Activated CD4-positive, alpha-beta T cell treated with anti-CD3 and anti-CD28 coated beads, Interleukin-2, Interleukin-6, amounts not matched to agents 100 ng/mL and 50 ng/mL, durations not matched to agents 16 hours and 8 hours (primary cell): ENCODE data around the gene PSMA5.

Experiments
- DNase-seq: peaks from one replicate; pipeline ENCODE4 v3.0.0-alpha.2; 2020

The PSMA5 gene

DNA sequence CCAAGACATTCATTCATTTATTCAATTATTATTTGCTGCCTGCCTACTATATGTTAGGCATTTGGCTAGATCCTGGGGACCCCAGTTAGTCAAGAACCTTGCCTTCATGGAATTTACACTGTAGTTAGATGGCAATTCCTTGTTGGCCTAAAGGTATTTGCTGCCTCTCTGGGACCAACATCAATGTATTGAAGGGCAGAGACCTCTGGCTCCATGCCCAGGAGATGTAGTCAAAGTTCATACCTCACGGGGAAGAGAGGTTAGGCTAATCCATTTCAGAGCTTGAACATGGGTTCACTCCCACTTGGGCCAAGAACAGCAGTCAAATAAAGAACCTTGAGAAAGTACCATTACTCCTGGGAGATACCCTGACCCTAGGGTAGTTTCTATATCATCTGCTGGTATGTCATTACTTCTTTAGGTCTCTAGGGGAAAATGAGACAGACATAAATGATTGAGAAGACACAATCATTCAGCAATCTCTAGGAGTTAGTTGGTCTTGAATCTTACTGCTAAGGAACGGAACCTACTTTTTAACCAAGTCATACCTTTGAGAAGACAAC is 60.5 kb downstream of the PSMA5 start:
- no peak for DNase-seq

DNA sequence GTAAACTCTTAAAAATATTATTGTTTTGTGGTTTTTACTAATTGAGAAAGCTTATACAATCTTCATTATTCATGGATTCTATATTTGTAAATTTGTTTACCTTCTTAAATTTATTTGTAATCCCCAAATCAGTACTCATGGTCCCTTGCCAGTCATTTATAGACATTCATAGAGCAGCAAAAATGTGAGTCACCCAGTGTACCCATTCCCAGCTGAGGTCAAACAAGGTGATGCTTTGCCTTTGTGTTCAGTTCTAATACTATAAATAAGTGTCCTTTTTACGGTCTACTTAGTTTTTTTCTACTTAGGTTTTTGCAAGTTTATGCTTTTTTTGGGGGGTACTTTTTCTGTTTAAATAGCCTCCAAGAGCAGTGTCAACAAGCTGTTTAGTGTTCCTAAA is 64.6 kb downstream of the PSMA5 start:
- no peak for DNase-seq

DNA sequence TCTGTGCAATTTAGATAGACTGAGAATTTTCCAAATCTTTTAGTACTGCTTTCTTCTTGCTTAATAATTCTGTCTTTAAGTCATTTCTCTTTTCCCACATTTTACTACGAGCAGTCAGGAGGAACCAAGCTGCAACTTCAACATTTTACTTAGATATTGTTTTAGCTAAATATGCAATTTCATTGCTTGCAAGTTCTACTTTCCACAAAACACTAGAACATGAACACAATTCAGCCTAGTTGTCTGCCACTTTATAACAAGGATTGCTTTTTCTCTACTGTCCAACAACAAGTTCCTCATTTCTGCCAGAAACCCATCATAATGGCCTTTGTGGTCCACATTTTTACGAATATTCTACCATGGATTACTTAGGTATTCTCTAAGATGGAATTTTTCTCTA is 65.2 kb downstream of the PSMA5 start:
- no peak for DNase-seq

DNA sequence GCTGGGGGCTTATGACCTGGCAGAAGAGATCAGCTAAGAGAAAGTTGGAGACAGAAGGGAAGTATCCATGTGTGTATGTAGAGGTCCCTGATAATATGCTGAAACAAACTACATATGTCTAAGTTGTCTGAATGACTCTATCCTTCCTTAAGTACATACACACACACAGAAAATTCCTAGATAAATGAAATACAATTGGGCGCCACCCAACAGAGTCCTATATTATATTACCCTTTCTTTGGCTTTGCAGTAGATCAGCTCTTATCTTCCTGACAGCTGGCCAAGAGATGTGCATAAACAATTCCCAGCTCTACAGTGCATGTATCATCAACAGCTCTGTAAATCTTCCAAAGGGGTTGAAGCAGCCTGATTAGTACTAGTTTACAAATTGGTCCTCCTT is 68.6 kb downstream of the PSMA5 start:
- DNase-seq, result no peak

DNA sequence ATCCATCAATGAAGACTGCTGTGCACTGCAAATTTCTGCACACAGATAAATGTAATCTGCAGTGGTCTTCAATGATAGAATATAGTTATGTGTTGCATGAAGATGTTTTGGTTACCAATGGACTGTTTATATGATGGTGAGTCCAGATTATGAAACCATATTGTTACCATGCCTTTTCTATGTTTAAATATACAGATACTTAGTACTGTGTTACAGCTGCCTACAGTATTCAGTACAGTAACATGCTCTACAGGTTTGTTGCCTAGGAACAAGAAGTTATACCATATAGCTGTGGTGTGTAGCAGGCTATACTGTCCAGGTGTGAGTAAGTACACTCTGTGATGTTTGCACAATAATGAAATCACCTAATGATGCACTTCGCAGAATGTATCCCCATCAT is 69.3 kb downstream of the PSMA5 start:
- DNase-seq, result no peak

DNA sequence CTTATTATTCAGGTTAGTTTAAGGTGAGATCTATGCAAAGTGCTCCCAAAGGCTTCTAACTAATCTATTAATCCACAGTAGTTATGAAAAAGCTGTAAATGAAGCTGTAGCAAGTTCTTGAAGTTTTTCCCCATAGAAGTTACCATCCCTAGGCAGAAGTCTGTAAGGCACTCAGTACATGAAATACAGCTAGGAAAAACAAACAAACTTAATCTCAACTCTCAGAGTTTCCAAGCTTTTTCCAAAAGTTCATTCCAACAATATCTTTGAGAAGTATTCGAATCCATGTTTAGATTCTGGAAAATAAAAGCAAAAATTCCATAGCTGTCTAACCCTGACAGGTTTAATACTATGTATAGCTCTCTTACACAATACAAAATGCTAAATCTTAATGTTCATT is 69.7 kb downstream of the PSMA5 start:
- no peak for DNase-seq

DNA sequence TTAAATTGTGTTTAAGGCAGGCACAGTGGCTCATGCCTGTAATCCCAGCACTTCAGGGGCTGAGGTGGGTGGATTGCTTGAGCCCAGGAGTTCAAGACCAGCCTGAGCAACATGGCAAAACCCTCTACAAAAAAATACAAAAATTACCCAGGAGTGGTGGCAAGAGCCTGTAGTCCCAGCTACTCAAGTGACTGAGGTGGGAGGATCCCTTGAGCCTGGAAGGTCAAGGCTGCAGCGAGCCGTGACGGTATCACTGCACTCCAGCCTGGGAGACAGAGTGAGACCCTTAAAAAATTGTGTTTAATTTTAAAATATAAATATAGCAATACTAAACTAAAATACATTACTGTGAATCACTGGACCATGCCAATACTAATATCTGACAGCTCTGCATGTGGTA is 71.3 kb downstream of the PSMA5 start:
- no peak for DNase-seq

DNA sequence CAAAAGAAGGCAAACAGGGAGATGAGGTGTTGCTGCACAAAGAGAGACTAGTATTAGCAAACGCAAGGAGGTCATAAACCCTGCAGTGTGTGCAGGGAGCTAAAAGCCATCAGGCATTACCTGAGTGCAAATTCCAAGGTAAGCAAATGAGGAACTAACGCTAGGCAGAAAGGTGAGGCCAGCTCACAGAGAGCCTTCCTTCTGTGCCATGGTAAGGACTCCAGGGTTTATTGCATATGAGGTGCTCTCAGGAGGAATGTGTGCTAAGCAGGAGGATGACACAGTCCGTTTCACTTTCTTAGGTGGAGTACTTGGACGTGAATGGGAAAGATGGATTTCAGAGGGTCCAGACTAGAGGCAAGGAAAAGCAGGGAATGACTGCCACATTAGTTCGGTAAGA is 74.8 kb downstream of the PSMA5 start:
- no peak for DNase-seq

DNA sequence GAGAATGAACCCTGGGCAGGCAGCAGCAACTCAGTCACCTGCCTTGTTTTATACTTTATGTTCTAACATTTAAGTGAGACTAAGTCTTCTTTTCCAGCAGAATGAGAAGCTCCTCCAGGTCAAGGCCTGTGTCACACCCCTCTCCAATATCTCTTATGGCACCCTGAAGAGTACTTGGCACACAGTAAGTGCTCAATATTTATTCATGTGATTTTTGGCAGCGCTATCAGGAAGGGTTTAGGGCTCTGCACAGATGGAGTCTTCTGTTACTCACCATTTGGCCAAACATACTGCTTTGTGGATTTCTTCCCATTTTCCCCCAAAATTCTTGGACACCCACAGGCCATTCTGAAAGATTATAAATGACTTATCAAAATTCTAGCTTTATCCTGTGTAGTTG is 75.6 kb downstream of the PSMA5 start:
- no peak for DNase-seq

DNA sequence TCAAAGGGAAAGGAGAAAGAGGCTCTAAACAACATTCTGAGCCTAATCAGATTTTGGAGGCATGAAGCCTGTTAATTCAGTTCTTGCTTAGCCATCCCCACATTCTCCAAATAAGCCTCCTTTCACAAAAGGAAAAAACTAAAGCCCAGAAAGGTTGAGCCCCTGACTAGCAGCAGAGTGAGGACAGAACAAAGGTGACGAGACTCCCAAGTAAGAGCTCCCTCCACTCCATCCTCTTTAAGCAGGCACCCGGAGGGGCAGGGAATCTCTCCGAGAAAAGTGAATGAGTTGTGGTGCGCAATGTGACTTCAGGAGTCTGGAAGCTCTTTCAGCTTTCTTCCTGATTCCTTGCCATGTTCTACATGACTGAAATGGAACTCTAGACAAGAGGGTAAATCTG is 76.1 kb downstream of the PSMA5 start:
- DNase-seq, result no peak
